Ovary (tissue), 9 donors: ENCODE measurements around the gene RBM20. TPM values are rescaled to one million over a fixed set of nuclear protein-coding genes. Genes with fewer than 3 reads are reported as not detected.

ENCODE experiments used
- DNase-seq, 5 donors: peaks; one replicate each; pipeline ENCODE4 v3.0.0-alpha.2; 2019 to 2020
- H3K27ac ChIP-seq, 2 donors: fragments of 200-600 bp; one replicate each; pipeline versions ENCODE4 v1.5.1 to v1.8.0; 2019 to 2022
- H3K27me3 ChIP-seq: fragments of 200-600 bp; one replicate; pipeline ENCODE4 v1.8.0; 2022
- H3K36me3 ChIP-seq: fragments of 200-600 bp; sonication (generic); one replicate; pipeline ENCODE4 v1.5.1; 2019
- H3K4me1 ChIP-seq: one replicate; pipeline ENCODE4 v1.8.1; 2013; ENCODE audit warnings: mild to moderate bottlenecking, moderate library complexity; ENCODE audit not compliant: insufficient read depth
- H3K4me3 ChIP-seq: fragments of 200-600 bp; sonication (generic); one replicate; pipeline ENCODE4 v1.5.1; 2017
- H3K9me3 ChIP-seq, 2 donors: fragments of 200-600 bp in 1 of 2; sonication (generic) in 1 of 2; one replicate each; pipeline versions ENCODE4 v1.5.1 to v1.8.1; 2013 to 2019; ENCODE audit warnings: mild to moderate bottlenecking in 1 of 2, moderate library complexity in 1 of 2
- EP300 ChIP-seq: sonication (generic); formaldehyde crosslinking; IDR thresholded peaks from one replicate; pipeline ENCODE4 v1.6.1; 2017; ENCODE audit warnings: antibody characterized with exemption
- POLR2A ChIP-seq: fragments of 450-650 bp; IDR thresholded peaks from one replicate; pipeline ENCODE4 v1.6.1; 2017; ENCODE audit warnings: antibody characterized with exemption, mild to moderate bottlenecking, moderate library complexity
- WGBS, 3 donors: extraction: QIAGEN DNeasy Blood & Tissue Kit in 1 of 3; methylation state at CpG; one replicate each; pipeline versions ENCODE4 v1.1.5 to v1.1.7; 2013 to 2017; 5-methylcytosine and 5-hydroxymethylcytosine counted together
- intact Hi-C, 4 donors: fragments of 100-400 bp; cut with DNase I; formaldehyde crosslinking; loops; one replicate each; pipeline versions ENCODE4 v1.11.0 to v1.15.1; 2022 to 2023
- polyA plus RNA-seq, 2 donors: library from polyadenylated mRNA; stranded (reverse); fragments of 200-250 nt in 1 of 2; fragments of 350-450 nt in 1 of 2; fragmentation: Illumina TruSeq in 1 of 2; extraction: RNeasy Lipid Tissue Mini Kit (QIAGEN cat#74804) in 1 of 2; gene quantifications; one replicate each; pipeline ENCODE4 v1.2.3, GENCODE V29; 2013 to 2014
- total RNA-seq, 7 donors: library from RNA; depleted of rRNA in 2 of 7; stranded (reverse); fragments of >200 nt in 2 of 7; fragmentation: NEBNext Ultra II Directional in 3 of 7; extraction: Animal tissue kit (Norgen Biotek cat#: 25700) in 3 of 7; gene quantifications; one replicate each; pipeline versions ENCODE4 v1.1.0 to v1.2.4, GENCODE V29; 2016 to 2023
- TF ChIP-seq, protein P1 (sequence below), 3 donors: fragments of 450-650 bp in 2 of 3; fragments of 200-600 bp in 1 of 3; IDR thresholded peaks; one replicate each; pipeline versions ENCODE4 v1.5.1 to v1.8.0; 2016 to 2022; ENCODE audit warnings: antibody characterized with exemption in 3 of 3, mild to moderate bottlenecking in 1 of 3
- donor health status: DM: no; HTN: no; CAD: no; lungs with moderate emphysema.
- donor health status: DM: no; HTN: no; CAD: no.
- donor health status: Bipolar disorder and iron deficiency.
- donor health status: DM: yes; HTN: yes; CAD: no.
- donor health status: DM: no; HTN: no; CAD: no.
- donor health status: DM: yes; HTN: yes; CAD: no.

The RBM20 gene
- total and polyA plus RNA-seq, 9 donors, result 0.96 to 4.9 (median 3.6) TPM

DNA sequence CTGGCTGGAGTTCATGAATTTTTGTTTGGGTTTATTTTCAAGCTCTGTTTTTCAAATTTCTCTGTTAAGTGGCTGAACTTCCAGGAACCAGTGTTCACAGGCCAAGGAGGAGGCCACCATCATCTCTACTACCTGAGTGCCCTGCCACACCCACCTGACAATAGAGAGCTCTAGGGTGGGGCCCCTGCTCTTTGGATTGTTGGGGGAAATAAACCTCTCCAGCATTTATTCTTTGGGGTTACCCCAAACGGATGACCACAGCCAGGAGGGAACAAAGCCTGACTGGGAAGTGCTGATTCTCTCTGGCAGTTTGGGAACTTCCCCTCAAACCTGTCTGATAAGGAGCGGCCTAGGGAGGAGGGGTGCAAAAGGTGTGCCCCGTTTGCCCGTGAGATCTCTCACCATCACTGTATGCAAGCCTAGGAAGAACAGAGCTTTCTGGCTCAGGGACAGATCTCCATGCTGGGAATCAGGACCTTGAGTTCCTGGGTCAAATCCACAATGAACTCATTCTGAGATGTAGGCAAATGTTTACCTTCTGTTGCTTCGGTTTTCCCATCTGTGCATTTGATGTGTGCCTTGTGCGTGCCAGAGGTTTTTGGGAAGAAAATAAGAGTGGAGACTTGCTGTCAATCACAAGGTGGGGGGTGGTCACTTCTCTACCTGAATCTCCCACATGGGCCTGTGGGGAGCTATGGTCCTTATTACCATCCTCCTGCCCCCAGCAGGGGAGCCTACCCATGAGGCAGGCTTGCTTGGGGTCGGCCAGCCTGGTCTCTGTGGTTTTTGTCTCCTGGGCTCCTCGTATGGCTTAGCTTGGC is 199.9 kb downstream of the RBM20 start:
- Histone ChIP-seq H3K36me3 (no peaks in the 10 kb centered on the region), H3K4me1 (peaks cover 17% of the 10 kb centered on the region), H3K27me3 (no peaks in the 10 kb centered on the region), H3K4me3 (no peak overlapping the region), H3K27ac (no peak overlapping the region), H3K9me3 (no peaks in the 10 kb centered on the region)
- DNase-seq, result no peak
- 78 to 87% (median 86%) methylated on average over 8 of the region's 8 CpGs for WGBS, 3 donors
- intact Hi-C loops, result no loop called here
- no peak for TF ChIP-seq POLR2A
- no peak for TF ChIP-seq EP300
- TF ChIP-seq, protein P1, sequence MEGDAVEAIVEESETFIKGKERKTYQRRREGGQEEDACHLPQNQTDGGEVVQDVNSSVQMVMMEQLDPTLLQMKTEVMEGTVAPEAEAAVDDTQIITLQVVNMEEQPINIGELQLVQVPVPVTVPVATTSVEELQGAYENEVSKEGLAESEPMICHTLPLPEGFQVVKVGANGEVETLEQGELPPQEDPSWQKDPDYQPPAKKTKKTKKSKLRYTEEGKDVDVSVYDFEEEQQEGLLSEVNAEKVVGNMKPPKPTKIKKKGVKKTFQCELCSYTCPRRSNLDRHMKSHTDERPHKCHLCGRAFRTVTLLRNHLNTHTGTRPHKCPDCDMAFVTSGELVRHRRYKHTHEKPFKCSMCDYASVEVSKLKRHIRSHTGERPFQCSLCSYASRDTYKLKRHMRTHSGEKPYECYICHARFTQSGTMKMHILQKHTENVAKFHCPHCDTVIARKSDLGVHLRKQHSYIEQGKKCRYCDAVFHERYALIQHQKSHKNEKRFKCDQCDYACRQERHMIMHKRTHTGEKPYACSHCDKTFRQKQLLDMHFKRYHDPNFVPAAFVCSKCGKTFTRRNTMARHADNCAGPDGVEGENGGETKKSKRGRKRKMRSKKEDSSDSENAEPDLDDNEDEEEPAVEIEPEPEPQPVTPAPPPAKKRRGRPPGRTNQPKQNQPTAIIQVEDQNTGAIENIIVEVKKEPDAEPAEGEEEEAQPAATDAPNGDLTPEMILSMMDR (IDR thresholded peaks at IDR 0.05), result no peak

DNA sequence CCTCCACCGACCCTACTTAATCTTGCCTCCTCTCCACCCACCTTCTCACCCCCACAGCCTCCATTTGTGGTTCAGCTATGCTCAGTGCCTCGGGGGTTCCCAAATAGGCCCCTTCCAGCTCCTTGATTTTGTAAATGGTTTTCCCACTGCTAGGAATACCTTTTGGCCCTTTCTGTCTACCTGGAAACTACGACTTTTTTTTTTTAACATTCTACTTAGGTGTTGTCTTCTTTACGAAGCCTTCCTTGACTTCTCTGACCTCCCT is 200.4 kb downstream of the RBM20 start:
- no peak for TF ChIP-seq EP300
- intact Hi-C loops, result no loop called here
- Histone ChIP-seq H3K36me3 (no peaks in the 10 kb centered on the region), H3K4me3 (no peak overlapping the region), H3K9me3 (no peaks in the 10 kb centered on the region), H3K4me1 (peaks cover 14% of the 10 kb centered on the region), H3K27ac (no peak overlapping the region), H3K27me3 (no peaks in the 10 kb centered on the region)
- WGBS, 3 donors, result 92 to 94% (median 93%) methylated on average over 4 of the region's 4 CpGs
- DNase-seq, result no peak

DNA sequence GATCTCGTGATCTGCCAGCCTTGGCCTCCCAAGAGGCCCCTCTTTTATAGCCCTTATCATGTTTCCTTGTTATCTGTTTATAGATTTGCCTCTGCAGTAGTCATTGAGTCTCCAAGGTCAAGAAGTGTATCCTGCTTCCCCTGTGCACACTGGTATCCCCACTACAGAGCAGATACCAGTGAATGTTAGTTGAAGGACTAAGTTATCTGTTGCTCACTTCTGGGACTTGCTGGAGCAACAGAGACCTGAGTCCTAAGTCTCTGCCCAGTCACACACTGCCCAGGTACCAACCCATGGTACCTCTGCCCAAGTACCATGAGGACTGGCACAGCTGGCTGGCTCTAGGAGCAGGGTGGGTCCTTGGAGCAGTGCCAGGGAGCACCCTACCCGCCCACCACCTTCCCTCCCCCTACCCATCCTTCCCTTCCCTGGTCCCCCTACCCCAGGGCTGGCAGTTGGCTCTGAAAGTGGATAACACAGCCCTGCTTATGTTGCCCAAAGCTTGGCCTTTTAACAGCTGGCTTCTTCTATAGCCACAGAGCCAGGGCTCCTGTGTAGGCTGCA is 201.1 kb downstream of the RBM20 start:
- WGBS, 3 donors, result 81 to 89% (median 83%) methylated on average over 2 of the region's 2 CpGs
- TF ChIP-seq, protein P1 (IDR thresholded peaks at IDR 0.05), result no peak
- TF ChIP-seq POLR2A (no peak), EP300 (no peak)
- intact Hi-C loops, result no loop called here
- no peaks in the 10 kb centered on the region for H3K9me3 ChIP-seq
- no peak for DNase-seq
- H3K27me3 ChIP-seq, result no peaks in the 10 kb centered on the region
- H3K27ac ChIP-seq, result no peak overlapping the region
- H3K4me1 ChIP-seq, result peaks cover 8% of the 10 kb centered on the region
- no peaks in the 10 kb centered on the region for H3K36me3 ChIP-seq
- no peak overlapping the region for H3K4me3 ChIP-seq

DNA sequence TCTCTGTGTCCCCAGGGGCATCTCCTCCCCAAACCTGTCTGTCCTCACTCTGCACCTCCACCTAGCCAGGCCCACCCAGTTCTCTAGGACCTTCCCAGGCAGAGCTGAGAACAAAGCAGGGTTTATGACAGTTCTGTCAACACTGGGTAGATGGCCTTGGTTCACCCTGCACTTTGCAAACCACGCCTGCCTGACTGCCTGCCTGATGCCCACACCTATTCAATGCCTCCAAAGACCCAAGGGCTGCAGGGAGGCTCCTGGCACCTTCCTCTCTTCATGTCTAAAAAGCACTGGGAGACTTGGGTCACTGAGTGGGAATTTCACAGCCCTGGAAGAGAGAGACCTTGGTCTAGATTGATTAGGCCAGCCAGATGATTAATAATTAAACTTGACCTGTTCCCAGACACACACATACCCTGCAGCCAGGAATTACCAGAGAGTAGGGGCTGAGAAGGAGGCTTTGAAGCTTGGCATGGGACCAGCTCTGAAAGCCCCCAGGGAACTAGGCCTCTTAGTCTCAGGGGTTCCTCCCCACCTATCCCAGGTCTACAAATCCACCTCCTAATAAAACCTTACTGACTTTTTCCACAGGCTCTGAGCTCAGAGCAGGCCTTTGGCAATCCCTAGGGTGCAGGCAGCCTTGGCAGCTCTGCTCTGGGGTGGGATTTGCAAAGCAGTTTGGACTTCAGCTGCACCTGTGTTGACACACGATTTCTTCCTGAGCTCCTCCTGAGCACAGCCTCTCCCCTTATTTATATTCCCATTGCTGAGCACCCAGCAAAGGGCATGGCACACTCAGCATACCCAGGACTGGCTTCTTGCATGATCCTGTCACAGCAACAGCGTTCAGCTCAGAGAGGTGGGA is 201.9 kb downstream of the RBM20 start:
- no peak overlapping the region for H3K4me3 ChIP-seq
- H3K36me3 ChIP-seq, result no peaks in the 10 kb centered on the region
- no peaks in the 10 kb centered on the region for H3K9me3 ChIP-seq
- H3K27ac ChIP-seq, result no peak overlapping the region
- intact Hi-C loops, result no loop called here
- H3K27me3 ChIP-seq, result no peaks in the 10 kb centered on the region
- TF ChIP-seq EP300 (no peak), POLR2A (no peak)
- TF ChIP-seq, protein P1 (IDR thresholded peaks at IDR 0.05), result no peak
- DNase-seq, result no peak
- peaks cover under 1% of the 10 kb centered on the region for H3K4me1 ChIP-seq
- 78 to 84% (median 83%) methylated on average over 3 of the region's 3 CpGs for WGBS, 3 donors
